ENCODE data around the gene MEGF9. TPM values are rescaled to one million over a fixed set of nuclear protein-coding genes. Genes with fewer than 3 reads are reported as not detected.

MEGF9 gene
- total RNA-seq, 1 experiment from 2014 or later: 8.3 TPM

- H3K27ac ChIP-seq (ENCODE audit: low read depth, low read length): no peak overlapping the region
- H3K79me2 ChIP-seq (ENCODE audit: insufficient read depth, low read length): no peaks in the 10 kb centered on the region
- no peak overlapping the region for H3K9ac ChIP-seq (ENCODE audit: low read length)
- intact Hi-C loops (cut with micrococcal nuclease): no loop called here
- ChIA-PET CTCF (no interaction called here), POLR2A (no interaction called here), RAD21 (ENCODE audit: low non-redundant PET in 1 of 2, low total read pairs in 2 of 2, uncharacterized antibody in 2 of 2, unreplicated experiment in 2 of 2) (no interaction called here)
- no peaks in the 10 kb centered on the region for H3K4me1 ChIP-seq (ENCODE audit: control insufficient read depth in 1 of 2, insufficient read depth in 2 of 2, low read length in 2 of 2)
- no peaks in the 10 kb centered on the region for H3K27me3 ChIP-seq (ENCODE audit: insufficient read depth, low read length)
- no peaks in the 10 kb centered on the region for H3K9me3 ChIP-seq (ENCODE audit: control insufficient read depth in 1 of 2, insufficient read depth in 1 of 2, low read depth in 1 of 2, low read length in 2 of 2)
- no peak overlapping the region for H2AFZ ChIP-seq (ENCODE audit: low read depth, low read length, poor library complexity, severe bottlenecking)
- H4K20me1 ChIP-seq (ENCODE audit: insufficient read depth): no peaks in the 10 kb centered on the region
- no peak for DNase-seq (ENCODE audit: low read depth, low spot score)
- H3K4me3 ChIP-seq (replicated peaks in 1 of 2; ENCODE audit: low read depth in 1 of 2, low read length in 2 of 2): no peak overlapping the region
- ATAC-seq: no peak
- no peaks in the 10 kb centered on the region for H3K9me2 ChIP-seq (ENCODE audit: insufficient read depth)
- no peak overlapping the region for H3K4me2 ChIP-seq (ENCODE audit: low read length)
- H3K36me3 ChIP-seq (ENCODE audit: control insufficient read depth in 1 of 2, insufficient read depth in 2 of 2, low read length in 2 of 2): no peaks in the 10 kb centered on the region
- no peak for TF ChIP-seq JUND (IDR thresholded peaks at IDR 0.05)
- TF ChIP-seq ZFX (IDR thresholded peaks at IDR 0.05): no peak
- TF ChIP-seq ELF1 (IDR thresholded peaks at IDR 0.05; ENCODE audit: borderline replicate concordance, low read depth): no peak
- TF ChIP-seq EZH2phosphoT487 (IDR thresholded peaks at IDR 0.05; ENCODE audit: borderline replicate concordance): no peak
- no peak for TF ChIP-seq TCF7L2 (IDR thresholded peaks at IDR 0.05; ENCODE audit: borderline replicate concordance, extremely low read depth, insufficient read depth, insufficient read length)
- no peak for TF ChIP-seq CBX3 (IDR thresholded peaks at IDR 0.05; ENCODE audit: low read depth)
- no peak for TF ChIP-seq SRF (IDR thresholded peaks at IDR 0.05; ENCODE audit: low read depth)
- no peak for TF ChIP-seq EGR1 (IDR thresholded peaks at IDR 0.05; ENCODE audit: low read depth)
- TF ChIP-seq CEBPB (IDR thresholded peaks at IDR 0.05; ENCODE audit: low read depth): no peak
- no peak for TF ChIP-seq REST (IDR thresholded peaks at IDR 0.05; ENCODE audit: low read depth)
- TF ChIP-seq RAD21 (IDR thresholded peaks at IDR 0.05; ENCODE audit: low read depth): no peak
- no TSS peak for BruUV-seq (replicated peaks)
Observed at GRCh38 chr9:120603010-120603409, 111.3 kb downstream of the MEGF9 start.
